ENCODE data around the gene MUC5B.
"Not testable (repeated sequence)": the region's sequence is repeated elsewhere in the genome, so short reads cannot be mapped to it uniquely, and the experiment has no call there.

The MUC5B gene

DNA sequence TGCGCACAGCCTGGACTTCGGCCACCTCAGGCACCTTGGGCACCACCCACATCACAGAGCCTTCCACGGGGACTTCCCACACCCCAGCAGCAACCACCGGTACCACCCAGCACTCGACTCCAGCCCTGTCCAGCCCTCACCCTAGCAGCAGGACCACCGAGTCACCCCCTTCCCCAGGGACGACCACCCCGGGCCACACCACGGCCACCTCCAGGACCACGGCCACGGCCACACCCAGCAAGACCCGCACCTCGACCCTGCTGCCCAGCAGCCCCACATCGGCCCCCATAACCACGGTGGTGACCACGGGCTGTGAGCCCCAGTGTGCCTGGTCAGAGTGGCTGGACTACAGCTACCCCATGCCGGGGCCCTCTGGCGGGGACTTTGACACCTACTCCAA lies 26.1 kb downstream of the MUC5B start:
- H3K4me3 Mint-ChIP-seq; H3K27ac Mint-ChIP-seq; H3K36me3 Mint-ChIP-seq (ENCODE audit: low read depth); H3K27me3 Mint-ChIP-seq; H3K9me3 Mint-ChIP-seq; DNase-seq; H3K4me1 Mint-ChIP-seq (ENCODE audit: low read depth): not testable (repeated sequence)

GRCh38 chr11:1250411-1250810 lies 27.5 kb downstream of the MUC5B start:
- not testable (repeated sequence) for H3K9me3 Mint-ChIP-seq; H3K4me1 Mint-ChIP-seq (ENCODE audit: low read depth); DNase-seq; H3K36me3 Mint-ChIP-seq (ENCODE audit: low read depth); H3K27ac Mint-ChIP-seq; H3K27me3 Mint-ChIP-seq; H3K4me3 Mint-ChIP-seq

- H3K36me3 Mint-ChIP-seq (ENCODE audit: low read depth) = no peaks in the 10 kb centered on the region
- H3K9me3 Mint-ChIP-seq = peaks cover 5% of the 10 kb centered on the region
- H3K27ac Mint-ChIP-seq = no peak overlapping the region
- H3K4me3 Mint-ChIP-seq = no peak overlapping the region
- no peak for DNase-seq
- no peaks in the 10 kb centered on the region for H3K4me1 Mint-ChIP-seq (ENCODE audit: low read depth)
- no peaks in the 10 kb centered on the region for H3K27me3 Mint-ChIP-seq
Observed at GRCh38 chr11:1251236-1251770, 28.4 kb downstream of the MUC5B start.

- Mint-ChIP-seq H3K4me3 (no peak overlapping the region), H3K27ac (no peak overlapping the region), H3K36me3 (ENCODE audit: low read depth) (no peaks in the 10 kb centered on the region), H3K4me1 (ENCODE audit: low read depth) (no peaks in the 10 kb centered on the region), H3K9me3 (peaks cover 5% of the 10 kb centered on the region), H3K27me3 (no peaks in the 10 kb centered on the region)
- DNase-seq = no peak
Observed at GRCh38 chr11:1252371-1253102, 29.7 kb downstream of the MUC5B start.

- H3K4me3 Mint-ChIP-seq = no peak overlapping the region
- H3K27ac Mint-ChIP-seq = no peak overlapping the region
- DNase-seq = no peak
Observed at GRCh38 chr11:1253103-1253485, 30.2 kb downstream of the MUC5B start.

GRCh38 chr11:1254086-1254648 lies 31.3 kb downstream of the MUC5B start:
- Mint-ChIP-seq H3K4me3 (no peak overlapping the region), H3K36me3 (ENCODE audit: low read depth) (no peaks in the 10 kb centered on the region), H3K4me1 (ENCODE audit: low read depth) (no peaks in the 10 kb centered on the region), H3K27ac (no peak overlapping the region), H3K9me3 (peaks cover 5% of the 10 kb centered on the region), H3K27me3 (no peaks in the 10 kb centered on the region)
- no peak for DNase-seq

More at GRCh38 chr11:1253103-1253485, 30.2 kb downstream of the MUC5B start:
- Mint-ChIP-seq H3K36me3 (ENCODE audit: low read depth) (no peaks in the 10 kb centered on the region), H3K4me1 (ENCODE audit: low read depth) (no peaks in the 10 kb centered on the region), H3K9me3 (peaks cover 5% of the 10 kb centered on the region), H3K27me3 (no peaks in the 10 kb centered on the region)

DNA sequence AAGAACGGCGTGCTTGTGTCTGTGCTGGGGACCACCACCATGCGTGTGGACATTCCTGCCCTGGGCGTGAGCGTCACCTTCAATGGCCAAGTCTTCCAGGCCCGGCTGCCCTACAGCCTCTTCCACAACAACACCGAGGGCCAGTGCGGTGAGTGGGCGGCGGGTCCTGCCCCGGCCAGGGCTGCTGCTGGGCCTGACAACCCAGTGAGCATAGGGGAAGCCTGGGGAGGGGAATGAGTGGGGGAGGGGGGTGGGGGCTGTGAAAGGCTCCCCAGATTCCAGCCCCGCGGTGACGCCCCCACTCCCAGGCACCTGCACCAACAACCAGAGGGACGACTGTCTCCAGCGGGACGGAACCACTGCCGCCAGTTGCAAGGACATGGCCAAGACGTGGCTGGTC lies 31.9 kb downstream of the MUC5B start:
- Mint-ChIP-seq H3K4me3 (no peak overlapping the region), H3K4me1 (ENCODE audit: low read depth) (no peaks in the 10 kb centered on the region), H3K27ac (no peak overlapping the region), H3K27me3 (no peaks in the 10 kb centered on the region), H3K36me3 (ENCODE audit: low read depth) (no peaks in the 10 kb centered on the region), H3K9me3 (peaks cover 5% of the 10 kb centered on the region)
- DNase-seq = no peak

- Mint-ChIP-seq H3K9me3 (peaks cover 5% of the 10 kb centered on the region), H3K27me3 (no peaks in the 10 kb centered on the region), H3K36me3 (ENCODE audit: low read depth) (no peaks in the 10 kb centered on the region), H3K4me3 (no peak overlapping the region), H3K27ac (no peak overlapping the region), H3K4me1 (ENCODE audit: low read depth) (no peaks in the 10 kb centered on the region)
- no peak for DNase-seq
Observed at GRCh38 chr11:1255151-1255550, 32.3 kb downstream of the MUC5B start.

- Mint-ChIP-seq H3K4me1 (ENCODE audit: low read depth) (no peaks in the 10 kb centered on the region), H3K36me3 (ENCODE audit: low read depth) (no peaks in the 10 kb centered on the region)
Observed at GRCh38 chr11:1256257-1257045, 33.6 kb downstream of the MUC5B start.

DNA sequence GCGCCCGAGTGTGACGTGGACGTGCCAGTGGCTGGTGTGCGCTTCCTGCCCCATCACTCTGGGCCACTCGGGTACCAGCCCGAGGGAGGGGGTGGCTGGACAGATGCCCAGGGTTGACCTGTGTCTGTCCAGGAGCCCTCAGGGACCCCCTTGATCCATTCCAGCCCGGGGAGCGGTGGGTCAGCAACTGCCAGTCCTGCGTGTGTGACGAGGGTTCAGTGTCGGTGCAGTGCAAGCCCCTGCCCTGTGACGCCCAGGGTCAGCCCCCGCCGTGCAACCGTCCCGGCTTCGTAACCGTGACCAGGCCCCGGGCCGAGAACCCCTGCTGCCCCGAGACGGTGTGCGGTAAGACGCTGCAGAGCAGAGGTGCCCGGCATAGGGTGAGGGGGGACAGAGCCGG lies 34.5 kb downstream of the MUC5B start:
- Mint-ChIP-seq H3K36me3 (ENCODE audit: low read depth) (no peaks in the 10 kb centered on the region), H3K4me3 (no peak overlapping the region), H3K9me3 (no peaks in the 10 kb centered on the region), H3K4me1 (ENCODE audit: low read depth) (peaks cover 3% of the 10 kb centered on the region), H3K27ac (no peak overlapping the region), H3K27me3 (no peaks in the 10 kb centered on the region)
- no peak for DNase-seq

More at GRCh38 chr11:1256257-1257045, 33.6 kb downstream of the MUC5B start:
- no peak for DNase-seq
- Mint-ChIP-seq H3K9me3 (no peaks in the 10 kb centered on the region), H3K27ac (no peak overlapping the region), H3K27me3 (no peaks in the 10 kb centered on the region), H3K4me3 (no peak overlapping the region)

DNA sequence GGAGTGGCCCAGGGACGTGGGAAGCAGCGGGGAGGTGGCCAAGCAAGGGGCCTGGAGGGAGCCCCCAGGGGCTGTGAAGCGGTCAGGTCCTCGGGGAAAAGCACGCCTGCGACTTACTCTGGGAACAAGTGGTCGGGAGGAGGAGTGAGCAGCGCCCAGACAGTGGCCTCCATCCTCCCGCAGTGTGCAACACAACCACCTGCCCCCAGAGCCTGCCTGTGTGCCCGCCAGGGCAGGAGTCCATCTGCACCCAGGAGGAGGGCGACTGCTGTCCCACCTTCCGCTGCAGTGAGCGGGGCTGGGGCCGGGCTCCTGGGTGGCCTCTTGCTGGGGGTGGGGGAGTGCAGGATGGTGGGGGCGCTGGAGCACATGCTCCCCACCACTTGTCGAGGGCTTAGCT lies 35.0 kb downstream of the MUC5B start:
- Mint-ChIP-seq H3K27me3 (no peaks in the 10 kb centered on the region), H3K4me3 (no peak overlapping the region), H3K36me3 (ENCODE audit: low read depth) (no peaks in the 10 kb centered on the region), H3K9me3 (no peaks in the 10 kb centered on the region), H3K4me1 (ENCODE audit: low read depth) (peaks cover 6% of the 10 kb centered on the region), H3K27ac (no peak overlapping the region)
- DNase-seq = no peak

DNA sequence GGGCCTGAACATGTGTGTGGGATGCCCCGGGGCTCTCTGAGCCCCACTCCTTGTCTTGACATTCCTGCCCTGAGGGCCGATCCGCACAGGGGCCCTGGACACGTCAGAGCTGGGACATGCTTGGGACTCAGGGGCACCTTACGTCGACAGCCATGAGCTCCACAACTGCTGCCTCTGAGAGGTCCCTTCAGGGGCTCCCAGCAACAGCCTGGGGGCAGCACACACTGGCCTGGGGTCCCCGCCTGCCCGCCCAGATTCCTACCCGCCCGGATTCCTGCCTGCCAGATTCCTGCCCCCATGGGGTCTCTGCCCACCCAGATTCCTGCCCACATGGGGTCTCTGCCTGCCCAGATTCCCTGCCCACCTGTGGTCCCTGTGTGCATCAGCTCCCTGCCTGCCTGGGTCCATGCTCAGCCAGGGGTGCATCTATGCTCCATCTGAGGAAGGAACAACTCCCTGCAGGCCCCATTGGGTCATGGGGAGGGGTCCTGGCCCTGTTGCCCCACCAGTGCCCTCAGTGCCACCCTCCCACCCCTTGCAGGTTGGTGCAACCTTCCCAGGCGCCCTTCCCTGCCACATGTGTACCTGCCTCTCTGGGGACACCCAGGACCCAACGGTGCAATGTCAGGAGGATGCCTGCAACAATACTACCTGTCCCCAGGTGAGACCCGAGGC lies 35.7 kb downstream of the MUC5B start:
- Mint-ChIP-seq H3K9me3 (no peaks in the 10 kb centered on the region), H3K4me1 (ENCODE audit: low read depth) (peaks cover 10% of the 10 kb centered on the region), H3K27ac (no peak overlapping the region), H3K4me3 (no peak overlapping the region), H3K36me3 (ENCODE audit: low read depth) (no peaks in the 10 kb centered on the region), H3K27me3 (no peaks in the 10 kb centered on the region)
- DNase-seq = no peak

- DNase-seq = no peak
- H3K27me3 Mint-ChIP-seq = no peaks in the 10 kb centered on the region
- H3K36me3 Mint-ChIP-seq (ENCODE audit: low read depth) = no peaks in the 10 kb centered on the region
- H3K4me1 Mint-ChIP-seq (ENCODE audit: low read depth) = peaks cover 11% of the 10 kb centered on the region
- no peak overlapping the region for H3K27ac Mint-ChIP-seq
- H3K9me3 Mint-ChIP-seq = no peaks in the 10 kb centered on the region
- no peak overlapping the region for H3K4me3 Mint-ChIP-seq
Observed at GRCh38 chr11:1259076-1259461, 36.2 kb downstream of the MUC5B start.

DNA sequence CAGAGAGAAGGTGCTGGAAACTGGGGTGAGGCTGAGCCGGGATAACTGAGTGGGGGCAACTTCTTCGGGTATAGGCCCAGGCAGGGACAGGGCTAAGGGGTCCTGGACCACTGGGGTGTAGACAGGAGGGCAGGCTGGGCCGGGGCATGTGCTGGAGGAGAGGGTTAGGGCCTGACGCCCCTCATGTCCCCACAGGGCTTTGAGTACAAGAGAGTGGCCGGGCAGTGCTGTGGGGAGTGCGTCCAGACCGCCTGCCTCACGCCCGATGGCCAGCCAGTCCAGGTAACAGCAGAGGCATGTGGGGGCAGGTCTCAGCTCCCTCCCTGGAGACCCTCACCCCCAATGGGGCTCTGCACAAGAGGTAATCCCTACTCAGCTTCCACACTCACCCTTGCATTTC lies 36.7 kb downstream of the MUC5B start:
- H3K27ac Mint-ChIP-seq = no peak overlapping the region
- no peaks in the 10 kb centered on the region for H3K27me3 Mint-ChIP-seq
- peaks cover 2% of the 10 kb centered on the region for H3K36me3 Mint-ChIP-seq (ENCODE audit: low read depth)
- DNase-seq = no peak
- H3K4me3 Mint-ChIP-seq = no peak overlapping the region
- H3K9me3 Mint-ChIP-seq = peaks cover 3% of the 10 kb centered on the region
- peaks cover 16% of the 10 kb centered on the region for H3K4me1 Mint-ChIP-seq (ENCODE audit: low read depth)

Data from activated T-cell treated with anti-CD3 and anti-CD28 coated beads, Interleukin-2, amount 50 U/mL, for 24 hours (primary cell).